Measurements from ENCODE around the gene C3.
"Not testable (repeated sequence)": the region's sequence is repeated elsewhere in the genome, so short reads cannot be mapped to it uniquely, and the experiment has no call there.

C3 gene

GRCh38 chr19:6712231-6712630 is 8.2 kb downstream of the C3 start:
- no peak for DNase-seq

- DNase-seq = no peak
These were observed 8.8 kb downstream of the C3 start for GRCh38 chr19:6711605-6712004.

GRCh38 chr19:6711078-6711361 is 9.4 kb downstream of the C3 start:
- no peak for DNase-seq

- no peak for DNase-seq
These were observed 10.0 kb downstream of the C3 start for GRCh38 chr19:6710273-6711077.

- DNase-seq = no peak
These were observed 10.9 kb downstream of the C3 start for GRCh38 chr19:6709549-6709948.

GRCh38 chr19:6708913-6709312 is 11.5 kb downstream of the C3 start:
- DNase-seq = not testable (repeated sequence)

- DNase-seq = no peak
These were observed 12.1 kb downstream of the C3 start for GRCh38 chr19:6708346-6708745.

- no peak for DNase-seq
These were observed 12.8 kb downstream of the C3 start for GRCh38 chr19:6707658-6708018.

GRCh38 chr19:6707011-6707657 is 13.3 kb downstream of the C3 start:
- no peak for DNase-seq

GRCh38 chr19:6706633-6706958 is 13.9 kb downstream of the C3 start:
- no peak for DNase-seq

GRCh38 chr19:6705931-6706632 is 14.4 kb downstream of the C3 start:
- DNase-seq = no peak

GRCh38 chr19:6700586-6701316 is 19.7 kb downstream of the C3 start:
- no peak for DNase-seq

- no peak for DNase-seq
These were observed 20.5 kb downstream of the C3 start for GRCh38 chr19:6699935-6700334.

GRCh38 chr19:6697291-6697690 is 23.2 kb downstream of the C3 start:
- DNase-seq = no peak

GRCh38 chr19:6696239-6696820 is 24.1 kb downstream of the C3 start:
- DNase-seq = no peak

GRCh38 chr19:6694147-6694815 is 26.2 kb downstream of the C3 start:
- no peak for DNase-seq

GRCh38 chr19:6693681-6694080 is 26.8 kb downstream of the C3 start:
- DNase-seq = no peak

GRCh38 chr19:6693056-6693471 is 27.4 kb downstream of the C3 start:
- DNase-seq = no peak

- DNase-seq = no peak
These were observed 28.4 kb downstream of the C3 start for GRCh38 chr19:6692027-6692426.

- DNase-seq = no peak
These were observed 29.1 kb downstream of the C3 start for GRCh38 chr19:6691342-6691741.

- no peak for DNase-seq
These were observed 30.1 kb downstream of the C3 start for GRCh38 chr19:6690160-6690885.

- DNase-seq = no peak
These were observed 33.3 kb downstream of the C3 start for GRCh38 chr19:6687114-6687513.

Data from activated effector memory CD4-positive, alpha-beta T cell treated with Interleukin-2 at 50 U/mL for 16 hours (primary cell).